Fibroblast of skin of left biceps (primary cell): ENCODE results near the gene PCDHA5.
"Not testable (repeated sequence)": the region's sequence is repeated elsewhere in the genome, so short reads cannot be mapped to it uniquely, and the experiment has no call there.

Experiments
- DNase-seq, 2 experiments: peaks; one replicate each; pipeline ENCODE4 v3.0.0-alpha.2; 2013; ENCODE audit warnings: low read depth in 2 of 2

The PCDHA5 gene

GRCh38 chr5:140823475-140823874 is 2.1 kb downstream of the PCDHA5 start:
- no peak for DNase-seq

DNA sequence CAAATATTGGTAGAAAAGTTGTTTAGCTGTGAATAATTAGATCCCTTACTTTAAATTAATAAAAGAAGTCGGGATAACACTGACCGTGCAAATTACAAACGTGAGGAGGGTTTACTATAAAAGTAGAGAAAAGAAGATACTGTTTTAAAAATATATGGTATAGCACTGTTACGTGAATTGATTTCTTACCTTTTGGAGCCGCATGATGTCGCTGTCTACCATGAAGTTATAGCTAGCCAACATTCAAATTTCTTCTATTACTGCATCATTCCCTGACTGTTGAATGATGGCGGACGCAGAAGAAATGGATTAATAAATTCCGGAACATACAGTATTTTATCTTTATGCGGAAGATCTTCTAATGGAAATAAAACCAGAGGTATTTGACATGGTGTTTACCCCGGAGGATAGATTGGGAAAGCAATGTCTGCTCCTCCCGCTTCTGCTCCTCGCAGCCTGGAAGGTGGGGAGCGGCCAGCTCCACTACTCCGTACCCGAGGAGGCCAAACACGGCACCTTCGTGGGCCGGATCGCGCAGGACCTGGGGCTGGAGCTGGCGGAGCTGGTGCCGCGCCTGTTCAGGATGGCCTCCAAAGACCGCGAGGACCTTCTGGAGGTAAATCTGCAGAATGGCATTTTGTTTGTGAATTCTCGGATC is 6.4 kb downstream of the PCDHA5 start, which contains the start of gene PCDHA6:
TSS of gene PCDHA6 (plus strand) at position 257 of the 658 bp plus-strand sequence. CDS start at position 389, 132 bp downstream.
- no peak for DNase-seq

GRCh38 chr5:140828362-140828737 is 6.9 kb downstream of the PCDHA5 start:
- no peak for DNase-seq

- not testable (repeated sequence) for DNase-seq
Measured at GRCh38 chr5:140829511-140830501, 8.4 kb downstream of the PCDHA5 start.

GRCh38 chr5:140833993-140834392 is 12.6 kb downstream of the PCDHA5 start, which contains the start of gene PCDHA7:
Gene PCDHA7 (plus strand): TSS chr5:140834269. CDS start chr5:140834384, 115 bp downstream.
- peak in 1 of 2 experiments; percentile 4 for DNase-seq

GRCh38 chr5:140834439-140835008 is 13.1 kb downstream of the PCDHA5 start:
- not testable (repeated sequence) for DNase-seq

- no peak for DNase-seq
Measured at GRCh38 chr5:140835622-140836510, 14.5 kb downstream of the PCDHA5 start.

- DNase-seq = no peak
Measured at GRCh38 chr5:140840978-140841962, 19.9 kb downstream of the PCDHA5 start, which contains the start of gene PCDHA8. Gene PCDHA8 (plus strand): TSS chr5:140841187. CDS start chr5:140841322, 135 bp downstream.

- no peak for DNase-seq
Measured at GRCh38 chr5:140842798-140843733, 21.7 kb downstream of the PCDHA5 start.

DNA sequence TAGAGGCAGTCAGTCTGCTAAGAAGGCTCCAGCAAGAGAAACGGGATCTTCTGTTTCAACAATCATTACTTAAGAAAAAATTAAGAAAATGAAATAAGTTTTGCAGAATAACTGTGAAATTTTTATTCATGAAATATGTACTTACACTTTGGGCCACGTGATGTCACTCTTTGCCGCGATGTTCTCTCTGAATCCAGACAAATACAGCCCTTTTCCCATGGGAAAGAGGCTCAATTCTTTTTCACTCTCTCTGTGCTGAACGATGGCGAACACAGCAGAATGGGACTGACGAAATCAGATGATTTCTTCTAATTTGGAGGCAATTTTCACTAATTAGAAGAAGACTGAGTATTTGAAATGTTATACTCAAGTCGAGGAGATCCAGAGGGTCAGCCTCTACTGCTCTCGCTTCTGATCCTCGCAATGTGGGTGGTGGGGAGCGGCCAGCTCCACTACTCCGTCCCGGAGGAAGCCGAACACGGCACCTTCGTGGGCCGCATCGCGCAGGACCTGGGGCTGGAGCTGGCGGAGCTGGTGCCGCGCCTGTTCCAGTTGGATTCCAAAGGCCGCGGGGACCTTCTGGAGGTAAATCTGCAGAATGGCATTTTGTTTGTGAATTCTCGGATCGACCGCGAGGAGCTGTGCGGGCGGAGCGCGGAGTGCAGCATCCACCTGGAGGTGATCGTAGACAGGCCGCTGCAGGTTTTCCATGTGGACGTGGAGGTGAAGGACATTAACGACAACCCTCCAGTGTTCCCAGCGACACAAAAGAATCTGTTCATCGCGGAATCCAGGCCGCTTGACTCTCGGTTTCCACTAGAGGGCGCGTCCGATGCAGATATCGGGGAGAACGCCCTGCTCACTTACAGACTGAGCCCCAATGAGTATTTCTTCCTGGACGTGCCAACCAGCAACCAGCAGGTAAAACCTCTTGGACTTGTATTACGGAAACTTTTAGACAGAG is 27.0 kb downstream of the PCDHA5 start, which contains the start of gene PCDHA9:
TSS of gene PCDHA9 (plus strand) at position 244 of the 964 bp plus-strand sequence. CDS start at position 358, 114 bp downstream.
- DNase-seq = not testable (repeated sequence)

- not testable (repeated sequence) for DNase-seq
Measured at GRCh38 chr5:140849831-140850634, 28.6 kb downstream of the PCDHA5 start.

DNA sequence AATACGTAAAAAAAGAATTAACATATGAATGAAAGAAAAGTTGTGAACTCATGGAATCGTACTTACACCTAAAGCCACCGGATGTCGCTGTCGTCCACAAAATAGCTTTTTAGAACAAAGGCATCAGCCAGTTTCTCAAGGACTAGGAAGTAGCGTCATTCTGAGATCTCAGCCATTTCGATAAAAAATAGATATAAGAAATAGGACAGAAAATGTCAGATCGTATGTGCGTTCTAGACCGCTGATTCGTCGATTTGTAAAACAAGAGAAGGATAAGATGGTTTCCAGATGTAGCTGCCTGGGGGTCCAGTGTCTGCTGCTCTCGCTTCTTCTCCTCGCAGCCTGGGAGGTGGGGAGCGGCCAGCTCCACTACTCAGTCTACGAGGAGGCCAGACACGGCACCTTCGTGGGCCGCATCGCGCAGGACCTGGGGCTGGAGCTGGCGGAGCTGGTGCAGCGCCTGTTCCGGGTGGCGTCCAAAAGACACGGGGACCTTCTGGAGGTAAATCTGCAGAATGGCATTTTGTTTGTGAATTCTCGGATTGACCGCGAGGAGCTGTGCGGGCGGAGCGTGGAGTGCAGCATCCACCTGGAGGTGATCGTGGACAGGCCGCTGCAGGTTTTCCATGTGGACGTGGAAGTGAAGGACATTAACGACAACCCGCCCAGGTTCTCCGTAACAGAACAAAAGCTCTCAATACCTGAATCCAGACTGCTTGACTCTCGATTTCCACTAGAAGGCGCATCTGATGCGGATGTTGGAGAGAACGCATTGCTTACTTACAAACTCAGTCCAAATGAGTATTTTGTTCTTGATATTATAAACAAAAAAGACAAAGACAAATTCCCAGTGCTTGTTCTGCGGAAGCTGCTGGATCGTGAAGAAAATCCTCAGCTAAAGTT is 34.6 kb downstream of the PCDHA5 start, which contains the start of gene PCDHA10:
TSS of gene PCDHA10 (plus strand) at position 126 of the 903 bp plus-strand sequence. CDS start at position 278, 152 bp downstream.
- DNase-seq = no peak

GRCh38 chr5:140857177-140857986 is 36.0 kb downstream of the PCDHA5 start:
- no peak for DNase-seq

DNA sequence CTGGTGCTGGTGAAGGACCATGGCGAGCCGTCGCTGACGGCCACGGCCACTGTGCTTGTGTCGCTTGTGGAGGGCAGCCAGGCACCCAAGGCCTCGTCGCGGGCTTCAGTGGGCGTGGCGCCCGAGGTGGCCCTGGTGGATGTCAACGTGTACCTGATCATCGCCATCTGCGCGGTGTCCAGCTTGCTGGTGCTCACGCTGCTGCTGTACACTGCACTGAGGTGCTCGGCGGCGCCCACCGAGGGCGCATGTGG is 36.5 kb downstream of the PCDHA5 start:
- DNase-seq = no peak
